Upper lobe of left lung (tissue), 4 donors: ENCODE measurements around the gene RPL35A.

Source experiments
- CTCF ChIP-seq, 6 experiments: fragments of 450-650 bp in 4 of 6; fragments of 200-600 bp in 2 of 6; sonication (generic) in 2 of 6; IDR thresholded peaks; one replicate each; pipeline ENCODE4 v1.5.1; 2016 to 2019; ENCODE audit warnings: antibody characterized with exemption in 6 of 6
- EP300 ChIP-seq, 4 donors: sonication (generic); formaldehyde crosslinking; IDR thresholded peaks; one replicate each; pipeline ENCODE4 v1.5.1; 2017; ENCODE audit warnings: antibody characterized with exemption in 4 of 4, control low read depth in 2 of 4
- POLR2A ChIP-seq, 4 donors: fragments of 450-650 bp; IDR thresholded peaks; one replicate each; pipeline ENCODE4 v1.5.1; 2016 to 2017; ENCODE audit warnings: antibody characterized with exemption in 4 of 4, mild to moderate bottlenecking in 2 of 4
- POLR2AphosphoS5 ChIP-seq, 2 donors: sonication (generic); formaldehyde crosslinking; IDR thresholded peaks; one replicate each; pipeline ENCODE4 v1.5.1; 2017; ENCODE audit warnings: antibody characterized with exemption in 2 of 2

- TF ChIP-seq CTCF (IDR thresholded peaks at IDR 0.05), result no peak
- no peak for TF ChIP-seq POLR2AphosphoS5 (IDR thresholded peaks at IDR 0.05)
- no peak for TF ChIP-seq EP300 (IDR thresholded peaks at IDR 0.05)
- no peak for TF ChIP-seq POLR2A (IDR thresholded peaks at IDR 0.05)
Measured at GRCh38 chr3:197983076-197983475, 33.1 kb downstream of the RPL35A start.
